ENCODE measurements around the gene MX2.
"Not testable (repeated sequence)": the region's sequence is repeated elsewhere in the genome, so short reads cannot be mapped to it uniquely, and the experiment has no call there.

MX2 gene

DNA sequence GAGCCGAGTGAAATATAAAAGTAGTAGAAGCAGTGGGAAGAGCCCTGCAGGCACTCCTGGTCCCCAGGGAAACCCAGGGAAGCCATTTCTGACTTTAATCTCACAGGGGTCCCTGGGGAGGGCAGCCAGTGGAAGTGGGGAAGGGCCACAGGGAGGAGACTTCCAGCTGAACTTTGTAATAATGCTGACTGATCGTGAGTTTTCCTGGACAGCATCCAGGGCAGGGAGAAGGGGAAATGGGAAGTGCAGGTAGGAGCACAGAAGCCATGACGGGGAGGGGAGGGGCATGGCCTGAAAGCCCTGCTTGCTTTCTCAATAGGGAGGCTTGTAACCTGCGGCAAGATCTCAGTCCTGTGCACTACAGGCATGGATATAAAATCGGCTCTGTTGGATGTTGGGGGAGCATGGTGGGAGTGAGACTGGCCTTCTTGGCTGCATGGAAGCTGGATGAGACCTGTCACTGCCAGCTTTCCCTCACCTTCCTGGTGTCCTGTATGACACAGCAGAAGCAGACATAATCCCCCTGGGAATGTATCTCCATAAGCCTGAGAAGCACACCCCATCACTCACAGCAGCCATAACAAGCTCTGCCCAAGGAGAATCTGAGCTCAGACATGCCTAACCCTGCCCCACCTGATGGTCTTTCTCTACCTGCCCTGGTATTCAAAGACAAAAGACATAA, 49.1 kb downstream of the MX2 start:
- H3K4me3 ChIP-seq (ENCODE audit: low read length): no peak overlapping the region
- TF ChIP-seq, protein P1, sequence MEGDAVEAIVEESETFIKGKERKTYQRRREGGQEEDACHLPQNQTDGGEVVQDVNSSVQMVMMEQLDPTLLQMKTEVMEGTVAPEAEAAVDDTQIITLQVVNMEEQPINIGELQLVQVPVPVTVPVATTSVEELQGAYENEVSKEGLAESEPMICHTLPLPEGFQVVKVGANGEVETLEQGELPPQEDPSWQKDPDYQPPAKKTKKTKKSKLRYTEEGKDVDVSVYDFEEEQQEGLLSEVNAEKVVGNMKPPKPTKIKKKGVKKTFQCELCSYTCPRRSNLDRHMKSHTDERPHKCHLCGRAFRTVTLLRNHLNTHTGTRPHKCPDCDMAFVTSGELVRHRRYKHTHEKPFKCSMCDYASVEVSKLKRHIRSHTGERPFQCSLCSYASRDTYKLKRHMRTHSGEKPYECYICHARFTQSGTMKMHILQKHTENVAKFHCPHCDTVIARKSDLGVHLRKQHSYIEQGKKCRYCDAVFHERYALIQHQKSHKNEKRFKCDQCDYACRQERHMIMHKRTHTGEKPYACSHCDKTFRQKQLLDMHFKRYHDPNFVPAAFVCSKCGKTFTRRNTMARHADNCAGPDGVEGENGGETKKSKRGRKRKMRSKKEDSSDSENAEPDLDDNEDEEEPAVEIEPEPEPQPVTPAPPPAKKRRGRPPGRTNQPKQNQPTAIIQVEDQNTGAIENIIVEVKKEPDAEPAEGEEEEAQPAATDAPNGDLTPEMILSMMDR (conservative IDR thresholded peaks at IDR 0.05; ENCODE audit: low read length): no peak
- DNase-seq (ENCODE audit: low read depth): no peak

- TF ChIP-seq, protein P1 (conservative IDR thresholded peaks at IDR 0.05; ENCODE audit: low read length): peak; percentile 25
- no peak for DNase-seq (ENCODE audit: low read depth)
- H3K4me3 ChIP-seq (ENCODE audit: low read length): no peak overlapping the region
Measured at GRCh38 chr21:41411449-41412089, 49.7 kb downstream of the MX2 start.

DNA sequence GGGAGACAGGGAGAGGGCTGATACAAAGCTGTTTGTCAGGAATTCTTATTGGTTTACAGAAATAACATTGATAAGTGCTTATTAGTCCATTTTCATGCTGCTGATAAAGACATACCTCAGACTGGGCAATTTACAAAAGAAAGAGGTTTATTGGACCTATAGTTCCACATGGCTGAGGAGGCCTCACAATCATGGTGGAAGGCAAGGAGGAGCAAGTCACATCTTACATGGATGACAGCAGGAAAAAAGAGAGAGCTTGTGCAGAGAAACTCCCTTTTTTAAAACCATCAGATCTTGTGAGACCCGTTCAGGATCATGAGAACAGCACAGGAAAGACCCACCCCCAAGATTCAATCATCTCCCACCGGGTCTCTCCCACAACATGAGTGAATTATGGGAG, 55.7 kb downstream of the MX2 start:
- DNase-seq (ENCODE audit: low read depth); H3K4me3 ChIP-seq (ENCODE audit: low read length): not testable (repeated sequence)

DNA sequence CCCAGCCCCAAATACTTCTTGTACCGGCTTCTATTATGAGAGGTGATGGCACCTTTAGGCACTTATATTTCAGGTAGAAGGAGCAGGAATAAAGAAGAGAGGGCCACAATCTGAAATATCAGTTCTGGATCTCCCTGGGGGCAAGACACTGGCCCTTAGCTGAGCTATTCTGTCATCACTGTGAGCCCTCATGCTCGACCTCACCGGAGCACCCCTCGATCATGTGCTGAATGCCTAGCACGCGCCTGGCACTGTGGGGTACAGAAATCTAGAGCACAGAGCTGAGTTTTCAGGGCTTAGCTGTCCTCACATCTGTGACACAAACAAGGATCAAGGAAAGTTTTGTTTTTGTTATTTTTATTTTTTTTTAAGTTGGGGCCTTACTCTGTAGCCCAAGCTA, 56.6 kb downstream of the MX2 start:
- TF ChIP-seq, protein P1 (conservative IDR thresholded peaks at IDR 0.05; ENCODE audit: low read length): no peak
- no peak overlapping the region for H3K4me3 ChIP-seq (ENCODE audit: low read length)
- DNase-seq (ENCODE audit: low read depth): no peak

DNA sequence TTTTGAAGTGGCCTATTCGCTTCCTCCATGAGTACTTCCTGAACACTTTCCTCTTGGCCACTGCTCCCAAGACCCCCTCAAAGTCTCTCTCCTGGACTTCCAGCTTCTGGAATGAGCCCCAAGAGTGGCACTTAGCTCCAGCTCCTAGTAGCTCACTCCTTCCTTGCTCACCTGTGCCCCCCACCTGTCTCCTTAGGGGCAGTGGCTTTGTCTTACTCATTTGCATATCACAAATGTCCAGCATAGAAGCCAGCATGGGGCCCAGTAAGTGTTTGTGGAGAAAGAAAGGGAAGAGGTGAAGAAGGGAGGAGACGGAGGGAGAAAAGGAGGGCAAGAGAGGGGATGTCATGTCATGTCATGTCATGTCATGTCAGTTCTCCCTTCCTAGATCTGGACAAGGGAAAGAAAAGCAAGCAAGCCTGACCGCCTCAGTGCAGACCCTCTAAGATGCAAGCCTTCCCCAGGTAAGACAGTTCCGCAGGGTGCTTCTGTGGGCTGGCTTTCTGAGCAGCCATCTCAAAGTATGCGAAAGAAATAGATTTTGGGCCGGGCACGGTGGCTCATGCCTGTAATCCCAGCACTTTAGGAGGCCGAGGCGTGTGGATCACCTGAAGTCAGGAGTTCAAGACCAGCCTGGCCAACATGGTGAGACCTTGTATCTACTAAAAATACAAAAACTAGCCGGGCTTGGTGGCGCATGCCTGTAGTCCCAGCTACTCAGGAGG, 57.3 kb downstream of the MX2 start:
- H3K4me3 ChIP-seq (ENCODE audit: low read length): no peak overlapping the region
- no peak for DNase-seq (ENCODE audit: low read depth)
- TF ChIP-seq, protein P1 (conservative IDR thresholded peaks at IDR 0.05; ENCODE audit: low read length): no peak

GRCh38 chr21:41419921-41420862, 58.4 kb downstream of the MX2 start:
- H3K4me3 ChIP-seq (ENCODE audit: low read length): peak overlapping the region; percentile 79
- TF ChIP-seq, protein P1 (conservative IDR thresholded peaks at IDR 0.05; ENCODE audit: low read length): no peak
- peak; percentile 82 for DNase-seq (ENCODE audit: low read depth)

GRCh38 chr21:41420998-41421397, 59.2 kb downstream of the MX2 start:
- not testable (repeated sequence) for DNase-seq (ENCODE audit: low read depth); H3K4me3 ChIP-seq (ENCODE audit: low read length)
